Prostate gland (tissue), 2 donors: ENCODE measurements around the gene UTP3.

Source experiments
- CTCF ChIP-seq, 4 experiments: fragments of 200-600 bp in 2 of 4; fragments of 450-650 bp in 2 of 4; sonication (generic) in 2 of 4; IDR thresholded peaks; 1 replicate in 3 of 4; 2 replicates in 1 of 4; pipeline ENCODE4 v1.5.1; 2016 to 2019; ENCODE audit warnings: antibody characterized with exemption in 4 of 4, mild to moderate bottlenecking in 2 of 4, moderate library complexity in 2 of 4
- POLR2A ChIP-seq: fragments of 450-650 bp; IDR thresholded peaks from one replicate; pipeline ENCODE4 v1.6.1; 2016; ENCODE audit warnings: antibody characterized with exemption, mild to moderate bottlenecking

- TF ChIP-seq POLR2A (no peak), CTCF (IDR thresholded peaks at IDR 0.05) (no peak)
These were observed 48.1 kb upstream of the UTP3 start for GRCh38 chr4:70640192-70640591.
